Daoy (cell line): ENCODE data around the gene PDE8B. TPM values are rescaled to one million over a fixed set of nuclear protein-coding genes. Genes with fewer than 3 reads are reported as not detected.
A peak's percentile ranks its signal among the peaks of the same experiment; 100 is the strongest.

Experiments
- DNase-seq: peaks from one replicate; pipeline ENCODE4 v3.0.0-alpha.2; 2015; ENCODE audit warnings: low read depth
- total RNA-seq: library from RNA; depleted of rRNA; stranded (reverse); fragments of >200 nt; shearing (Covaris generic); gene quantifications from 2 replicates; pipeline ENCODE4 v1.2.3, GENCODE V29; 2014

PDE8B gene
- total RNA-seq, 1 experiment from 2014 or later: 0.29 TPM

GRCh38 chr5:77186652-77187370, 23.7 kb upstream of the PDE8B start:
- no peak for DNase-seq

- DNase-seq: no peak
These were observed 21.1 kb upstream of the PDE8B start for GRCh38 chr5:77189421-77189820.

GRCh38 chr5:77192441-77193050, 17.9 kb upstream of the PDE8B start:
- DNase-seq: no peak

- DNase-seq: no peak
These were observed 15.7 kb upstream of the PDE8B start for GRCh38 chr5:77194762-77195161.

- DNase-seq: no peak
These were observed 12.5 kb upstream of the PDE8B start for GRCh38 chr5:77197840-77198554.

GRCh38 chr5:77200663-77201062, 9.8 kb upstream of the PDE8B start:
- no peak for DNase-seq

GRCh38 chr5:77202145-77202544, 8.3 kb upstream of the PDE8B start:
- no peak for DNase-seq

GRCh38 chr5:77204967-77205366, 5.5 kb upstream of the PDE8B start:
- DNase-seq: no peak

- DNase-seq: no peak
These were observed 1.8 kb upstream of the PDE8B start for GRCh38 chr5:77208507-77209163.

GRCh38 chr5:77209495-77210090, 887 bp upstream of the PDE8B start:
- no peak for DNase-seq

GRCh38 chr5:77210964-77211690, 647 bp downstream of the PDE8B start:
- DNase-seq: peak; percentile 30

GRCh38 chr5:77211691-77212047, 1.2 kb downstream of the PDE8B start:
- DNase-seq: no peak

- DNase-seq: no peak
These were observed 3.1 kb downstream of the PDE8B start for GRCh38 chr5:77213601-77214000.

GRCh38 chr5:77214151-77214550, 3.7 kb downstream of the PDE8B start:
- DNase-seq: no peak

- no peak for DNase-seq
These were observed 7.8 kb downstream of the PDE8B start for GRCh38 chr5:77218263-77218662.

- no peak for DNase-seq
These were observed 10.6 kb downstream of the PDE8B start for GRCh38 chr5:77221115-77221514.

GRCh38 chr5:77222722-77223121, 12.2 kb downstream of the PDE8B start:
- no peak for DNase-seq

- DNase-seq: no peak
These were observed 13.2 kb downstream of the PDE8B start for GRCh38 chr5:77223653-77224052.

- peak; percentile 36 for DNase-seq
These were observed 14.3 kb downstream of the PDE8B start for GRCh38 chr5:77224672-77225355.

GRCh38 chr5:77225531-77225930, 15.1 kb downstream of the PDE8B start:
- no peak for DNase-seq

GRCh38 chr5:77229887-77230286, 19.4 kb downstream of the PDE8B start:
- no peak for DNase-seq
